Esophagus muscularis mucosa (tissue), 4 donors: ENCODE measurements around the gene ATXN10.

Source experiments
- CTCF ChIP-seq, 3 experiments: fragments of 200-600 bp in 2 of 3; fragments of 450-650 bp in 1 of 3; sonication (generic) in 2 of 3; IDR thresholded peaks; one replicate each; pipeline ENCODE4 v1.5.1; 2017 to 2019; ENCODE audit warnings: antibody characterized with exemption in 3 of 3, mild to moderate bottlenecking in 2 of 3, moderate library complexity in 1 of 3
- EP300 ChIP-seq: sonication (generic); formaldehyde crosslinking; IDR thresholded peaks from one replicate; pipeline ENCODE4 v1.6.1; 2017; ENCODE audit warnings: antibody characterized with exemption
- POLR2A ChIP-seq: fragments of 450-650 bp; IDR thresholded peaks from one replicate; pipeline ENCODE4 v1.6.1; 2017; ENCODE audit warnings: antibody characterized with exemption, moderate library complexity, mild to moderate bottlenecking, low read depth
- POLR2AphosphoS5 ChIP-seq, 2 donors: sonication (generic); formaldehyde crosslinking; IDR thresholded peaks; one replicate each; pipeline ENCODE4 v1.6.1; 2017; ENCODE audit warnings: antibody characterized with exemption in 2 of 2

- TF ChIP-seq POLR2AphosphoS5 (IDR thresholded peaks at IDR 0.05): no peak
- TF ChIP-seq POLR2A: no peak
- no peak for TF ChIP-seq CTCF (IDR thresholded peaks at IDR 0.05)
- no peak for TF ChIP-seq EP300
Measured at GRCh38 chr22:45631841-45632238, 39.8 kb upstream of the ATXN10 start.
